Daoy (cell line): ENCODE data around the gene FAM171A1. TPM values are rescaled to one million over a fixed set of nuclear protein-coding genes. Genes with fewer than 3 reads are reported as not detected.

ENCODE experiments used
- DNase-seq: peaks from one replicate; pipeline ENCODE4 v3.0.0-alpha.2; 2015; ENCODE audit warnings: low read depth
- total RNA-seq: library from RNA; depleted of rRNA; stranded (reverse); fragments of >200 nt; shearing (Covaris generic); gene quantifications from 2 replicates; pipeline ENCODE4 v1.2.3, GENCODE V29; 2014

Gene FAM171A1
- total RNA-seq, 1 experiment from 2014 or later = 20.6 TPM

- no peak for DNase-seq
Measured at GRCh38 chr10:15244635-15245197, 126.4 kb downstream of the FAM171A1 start.

GRCh38 chr10:15242261-15242840 is 128.7 kb downstream of the FAM171A1 start:
- DNase-seq = no peak

GRCh38 chr10:15241306-15241705 is 129.8 kb downstream of the FAM171A1 start:
- DNase-seq = no peak

- peak; percentile 12 for DNase-seq
Measured at GRCh38 chr10:15238555-15239335, 132.3 kb downstream of the FAM171A1 start.

- DNase-seq = peak; percentile 71
Measured at GRCh38 chr10:15237351-15237750, 133.7 kb downstream of the FAM171A1 start.

- DNase-seq = peak; percentile 37
Measured at GRCh38 chr10:15236340-15236739, 134.7 kb downstream of the FAM171A1 start.

- DNase-seq = no peak
Measured at GRCh38 chr10:15232279-15232678, 138.8 kb downstream of the FAM171A1 start.

- no peak for DNase-seq
Measured at GRCh38 chr10:15231426-15231825, 139.7 kb downstream of the FAM171A1 start.

GRCh38 chr10:15230257-15230656 is 140.8 kb downstream of the FAM171A1 start:
- DNase-seq = no peak

GRCh38 chr10:15229268-15229667 is 141.8 kb downstream of the FAM171A1 start:
- no peak for DNase-seq

- DNase-seq = no peak
Measured at GRCh38 chr10:15228426-15228825, 142.7 kb downstream of the FAM171A1 start.

- no peak for DNase-seq
Measured at GRCh38 chr10:15227611-15228372, 143.3 kb downstream of the FAM171A1 start.

- no peak for DNase-seq
Measured at GRCh38 chr10:15225511-15225910, 145.6 kb downstream of the FAM171A1 start.

- DNase-seq = no peak
Measured at GRCh38 chr10:15224948-15225347, 146.1 kb downstream of the FAM171A1 start.

GRCh38 chr10:15223174-15223573 is 147.9 kb downstream of the FAM171A1 start:
- DNase-seq = peak; percentile 69

- DNase-seq = no peak
Measured at GRCh38 chr10:15222511-15222910, 148.6 kb downstream of the FAM171A1 start.

- no peak for DNase-seq
Measured at GRCh38 chr10:15220445-15220844, 150.6 kb downstream of the FAM171A1 start.

- DNase-seq = no peak
Measured at GRCh38 chr10:15216700-15217099, 154.4 kb downstream of the FAM171A1 start.

GRCh38 chr10:15214237-15214636 is 156.9 kb downstream of the FAM171A1 start:
- DNase-seq = no peak

- no peak for DNase-seq
Measured at GRCh38 chr10:15213461-15213861, 157.6 kb downstream of the FAM171A1 start.

- peak; percentile 83 for DNase-seq
Measured at GRCh38 chr10:15211464-15211979, 159.6 kb downstream of the FAM171A1 start.

GRCh38 chr10:15210521-15210920 is 160.6 kb downstream of the FAM171A1 start:
- DNase-seq = no peak
